ENCODE data around the gene MBD1.
"Not testable (repeated sequence)": the region's sequence is repeated elsewhere in the genome, so short reads cannot be mapped to it uniquely, and the experiment has no call there.

The MBD1 gene

DNA sequence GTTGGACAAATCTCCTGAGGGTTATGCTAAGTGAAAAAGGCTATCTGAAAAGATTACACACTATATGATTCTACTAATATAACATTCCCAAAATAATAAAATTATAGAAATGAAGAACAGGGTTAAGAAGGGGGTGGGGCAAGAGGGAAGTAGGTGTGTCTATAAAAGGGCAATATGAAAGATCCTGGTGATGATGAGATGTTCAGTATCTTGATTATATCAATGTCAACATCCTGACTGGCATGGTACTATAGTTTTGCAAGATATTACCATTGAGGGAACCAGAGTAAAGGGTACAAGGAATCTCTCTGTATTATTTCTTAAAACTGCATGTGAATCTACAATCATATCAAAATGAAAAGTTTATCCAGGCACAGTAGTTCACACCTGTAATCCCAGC, 31.7 kb downstream of the MBD1 start:
- no peak for TF ChIP-seq CTCF (conservative IDR thresholded peaks at IDR 0.05; ENCODE audit: low read depth, low read length)
- H3K4me3 ChIP-seq (ENCODE audit: low read depth, low read length) = no peak overlapping the region
- DNase-seq (ENCODE audit: low read depth) = no peak

DNA sequence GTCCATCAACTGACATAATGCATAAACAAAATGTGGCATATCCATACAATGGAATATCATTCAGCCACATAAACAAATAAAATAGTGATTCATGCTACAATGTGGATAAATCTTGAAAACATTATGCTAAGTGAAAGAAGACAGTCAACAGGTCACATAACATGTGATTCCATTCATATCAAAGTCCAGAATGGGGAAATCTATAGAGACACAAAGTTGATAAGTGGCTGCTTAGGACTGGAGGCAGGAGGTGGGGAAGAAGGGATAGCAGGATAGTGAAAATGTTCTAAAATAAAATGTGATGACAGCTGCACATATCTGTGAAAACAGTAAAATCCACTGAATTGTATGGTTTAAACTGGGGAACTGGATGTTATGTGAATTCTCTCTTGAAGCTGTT, 33.8 kb downstream of the MBD1 start:
- DNase-seq (ENCODE audit: low read depth) = no peak
- no peak for TF ChIP-seq CTCF (conservative IDR thresholded peaks at IDR 0.05; ENCODE audit: low read depth, low read length)
- H3K4me3 ChIP-seq (ENCODE audit: low read depth, low read length) = no peak overlapping the region

DNA sequence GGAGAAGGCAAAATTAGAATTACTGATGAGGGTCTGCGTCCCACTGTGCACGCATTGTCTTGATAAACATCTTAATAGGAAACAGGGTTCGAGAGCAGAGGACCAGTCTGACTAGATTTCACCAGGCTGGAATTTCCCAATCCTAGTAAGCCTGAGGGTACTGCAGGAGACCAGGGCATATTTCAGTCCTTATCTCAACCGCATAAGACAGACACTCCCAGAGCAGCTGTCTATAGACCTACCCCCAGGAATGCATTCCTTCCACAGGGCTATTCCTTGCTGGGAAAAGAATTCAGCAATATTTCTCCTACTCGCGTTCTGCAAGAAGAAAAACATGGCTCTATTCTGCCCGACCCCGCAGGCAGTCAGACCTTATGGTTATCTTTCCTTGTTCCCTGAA, 39.6 kb downstream of the MBD1 start:
- not testable (repeated sequence) for DNase-seq (ENCODE audit: low read depth); H3K4me3 ChIP-seq (ENCODE audit: low read depth, low read length)

DNA sequence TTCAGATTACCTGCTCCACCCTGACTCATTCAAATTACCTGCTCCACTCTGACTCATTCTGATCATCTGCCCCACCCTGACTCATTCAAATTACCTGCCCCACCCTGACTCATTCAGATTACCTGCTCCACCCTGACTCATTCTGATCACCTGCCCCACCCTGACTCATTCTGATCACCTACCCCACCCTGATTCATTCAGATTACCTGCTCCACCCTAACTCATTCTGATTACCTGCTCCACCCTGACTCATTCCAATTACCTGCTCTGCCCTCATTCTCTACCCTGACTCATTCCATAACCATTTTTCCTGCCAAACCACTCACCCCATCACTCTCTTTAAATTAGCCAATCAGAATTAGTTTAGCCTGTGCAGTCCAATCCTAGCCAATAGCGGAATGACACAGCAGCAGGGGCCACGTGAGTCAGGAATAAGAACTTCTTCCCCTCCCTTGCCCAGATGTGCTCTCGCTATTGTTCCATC, 41.2 kb downstream of the MBD1 start:
- DNase-seq (ENCODE audit: low read depth) = no peak
- H3K4me3 ChIP-seq (ENCODE audit: low read depth, low read length) = no peak overlapping the region
- TF ChIP-seq CTCF (conservative IDR thresholded peaks at IDR 0.05; ENCODE audit: low read depth, low read length) = no peak

GRCh38 chr18:50232419-50232818, 48.9 kb downstream of the MBD1 start:
- TF ChIP-seq CTCF (conservative IDR thresholded peaks at IDR 0.05; ENCODE audit: low read depth, low read length) = no peak
- no peak for DNase-seq (ENCODE audit: low read depth)
- no peak overlapping the region for H3K4me3 ChIP-seq (ENCODE audit: low read depth, low read length)

DNA sequence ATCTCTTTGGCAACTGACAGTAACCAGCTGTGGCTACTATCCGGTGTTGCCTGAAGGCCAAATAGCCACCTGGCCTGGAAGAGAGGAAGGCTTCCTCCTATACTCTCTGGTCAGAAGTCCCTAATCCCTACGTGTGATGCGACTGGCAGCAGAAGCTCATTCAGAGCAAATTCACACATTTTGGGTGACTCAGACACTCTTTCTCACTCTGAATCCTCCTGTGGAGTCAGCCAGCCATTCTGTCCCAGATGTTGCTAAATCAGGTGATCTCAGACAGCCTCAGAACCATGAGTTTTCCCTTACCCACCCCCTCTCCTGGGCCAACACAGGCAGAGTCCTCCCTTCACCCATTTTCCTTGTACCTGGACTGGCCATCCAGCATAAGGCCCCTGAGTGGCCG, 49.7 kb downstream of the MBD1 start:
- DNase-seq (ENCODE audit: low read depth) = no peak
- no peak for TF ChIP-seq CTCF (conservative IDR thresholded peaks at IDR 0.05; ENCODE audit: low read depth, low read length)
- no peak overlapping the region for H3K4me3 ChIP-seq (ENCODE audit: low read depth, low read length)

GRCh38 chr18:50220249-50220648, 61.1 kb downstream of the MBD1 start:
- not testable (repeated sequence) for H3K4me3 ChIP-seq (ENCODE audit: low read depth, low read length); DNase-seq (ENCODE audit: low read depth)
